Ectodermal cell (in vitro differentiated cells): Measurements from ENCODE around the gene MASTL.
A peak's percentile ranks its signal among the peaks of the same experiment; 100 is the strongest.
"Not testable (repeated sequence)": the region's sequence is repeated elsewhere in the genome, so short reads cannot be mapped to it uniquely, and the experiment has no call there.

Experiments used
- H3K27ac ChIP-seq: 2 replicates; pipeline ENCODE4 v1.7.0; 2013; ENCODE audit warnings: mild to moderate bottlenecking, low read depth, low read length; ENCODE audit not compliant: insufficient read depth, poor library complexity, severe bottlenecking
- H3K27me3 ChIP-seq: 2 replicates; pipeline ENCODE4 v1.7.0; 2013; ENCODE audit warnings: mild to moderate bottlenecking, low read length; ENCODE audit not compliant: insufficient read depth, control insufficient read depth, poor library complexity, severe bottlenecking
- H3K36me3 ChIP-seq: one replicate; pipeline ENCODE4 v1.7.0; 2013; ENCODE audit warnings: low read length; ENCODE audit not compliant: control insufficient read depth, insufficient read depth
- H3K4me1 ChIP-seq: one replicate; pipeline ENCODE4 v1.7.0; 2013; ENCODE audit warnings: low read length; ENCODE audit not compliant: control insufficient read depth, insufficient read depth
- H3K4me3 ChIP-seq: 2 replicates; pipeline ENCODE4 v1.7.0; 2013; ENCODE audit warnings: low read depth, low read length, control low read depth; ENCODE audit not compliant: insufficient read depth
- H3K9me3 ChIP-seq: 2 replicates; pipeline ENCODE4 v1.7.0; 2013; ENCODE audit warnings: mild to moderate bottlenecking, low read length, moderate library complexity; ENCODE audit not compliant: control insufficient read depth
- WGBS, 2 experiments: methylation state at CpG; one replicate each; pipeline ENCODE4 v1.1.7; 2013; ENCODE audit warnings: missing lambda C conversion rate in 2 of 2; 5-methylcytosine and 5-hydroxymethylcytosine counted together

The MASTL gene

DNA sequence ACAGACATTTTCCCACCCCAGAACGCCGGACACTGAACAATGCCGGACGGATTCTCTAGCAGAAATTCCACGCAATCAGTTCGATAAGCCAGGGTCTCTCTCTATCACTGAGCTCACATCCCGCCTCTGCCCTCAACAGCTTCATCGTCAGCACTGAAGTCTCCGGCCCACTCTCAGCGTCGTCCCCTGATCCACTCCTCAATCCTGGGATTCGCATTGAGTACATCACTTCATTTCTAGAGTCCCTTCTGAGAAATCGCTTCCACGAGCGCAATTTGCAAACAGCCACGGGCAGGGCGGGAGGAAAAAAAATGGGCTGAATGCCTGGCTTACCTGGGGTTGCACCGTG lies 1.3 kb upstream of the MASTL start:
- 0% methylated on average over 18 of the region's 18 CpGs for WGBS, 2 experiments
- Histone ChIP-seq H3K27me3 (no peaks in the 10 kb centered on the region), H3K36me3 (peaks cover 6% of the 10 kb centered on the region), H3K9me3 (no peaks in the 10 kb centered on the region), H3K27ac (no peak overlapping the region), H3K4me3 (peak overlapping the region; percentile 91), H3K4me1 (peaks cover 11% of the 10 kb centered on the region)

DNA sequence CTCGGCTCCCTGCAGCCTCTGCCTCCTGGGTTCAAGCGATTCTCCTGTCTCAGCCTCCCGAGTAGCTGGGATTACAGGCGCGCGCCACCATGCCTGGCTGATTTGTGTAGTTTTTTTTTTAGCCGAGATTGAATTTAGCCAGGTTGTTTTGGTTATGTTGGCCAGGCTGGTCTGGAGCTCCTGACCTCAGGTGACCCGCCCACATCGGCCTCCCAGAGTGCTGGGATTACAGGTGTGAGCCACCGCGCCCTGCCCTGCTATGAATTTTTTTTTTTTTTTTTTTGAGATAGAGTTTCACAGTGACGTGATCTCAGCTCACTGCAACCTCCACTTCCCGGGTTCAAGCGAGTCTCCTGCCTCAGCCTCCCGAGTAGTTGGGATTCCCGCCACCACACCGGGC lies 1.4 kb downstream of the MASTL start:
- not testable (repeated sequence) for H3K27ac ChIP-seq, H3K27me3 ChIP-seq, H3K9me3 ChIP-seq
- WGBS, 2 experiments = 81 to 82% methylated on average over 17 of the region's 17 CpGs
- Histone ChIP-seq H3K4me3 (peak overlapping the region; percentile 91), H3K36me3 (peaks cover 21% of the 10 kb centered on the region), H3K4me1 (peaks cover 11% of the 10 kb centered on the region)

DNA sequence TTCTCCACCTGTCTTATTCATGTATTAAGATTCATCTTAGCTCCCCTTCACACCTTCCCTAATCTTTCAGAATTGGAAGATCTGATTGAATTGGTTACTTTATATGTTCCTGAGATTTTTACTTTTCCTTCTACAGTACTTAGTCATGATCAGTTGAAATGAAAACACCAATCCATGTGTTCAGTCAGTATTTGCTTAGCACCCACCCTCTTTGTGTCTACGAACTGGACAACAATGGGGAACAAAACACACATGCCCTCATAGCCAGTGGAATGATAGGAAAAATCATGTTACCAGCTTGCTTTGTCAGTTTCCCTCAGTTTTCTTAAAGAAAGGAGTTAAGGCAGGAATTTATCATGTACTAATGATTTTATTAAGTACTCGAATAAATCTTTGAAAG lies 2.0 kb downstream of the MASTL start:
- H3K4me1 ChIP-seq = peaks cover 11% of the 10 kb centered on the region
- 79 to 90% methylated on average over 2 of the region's 2 CpGs for WGBS, 2 experiments
- H3K27ac ChIP-seq = no peak overlapping the region
- H3K36me3 ChIP-seq = peaks cover 25% of the 10 kb centered on the region
- H3K9me3 ChIP-seq = no peaks in the 10 kb centered on the region
- H3K4me3 ChIP-seq = peak overlapping the region; percentile 13
- no peaks in the 10 kb centered on the region for H3K27me3 ChIP-seq

DNA sequence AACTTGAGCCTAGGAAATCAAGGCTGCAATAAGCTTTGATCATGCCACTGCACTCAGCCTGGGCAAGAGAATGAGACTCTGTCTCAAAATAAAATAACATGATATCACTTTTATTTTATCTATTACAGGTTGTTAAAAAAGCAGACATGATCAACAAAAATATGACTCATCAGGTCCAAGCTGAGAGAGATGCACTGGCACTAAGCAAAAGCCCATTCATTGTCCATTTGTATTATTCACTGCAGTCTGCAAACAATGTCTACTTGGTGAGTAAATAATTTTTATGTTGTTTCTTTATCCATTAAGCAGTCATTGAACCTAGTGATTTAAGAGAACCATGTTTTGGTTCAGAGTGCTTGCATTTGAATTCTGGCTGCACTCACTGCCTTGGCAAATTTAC lies 3.3 kb downstream of the MASTL start:
- Histone ChIP-seq H3K4me3 (no peak overlapping the region), H3K36me3 (peaks cover 32% of the 10 kb centered on the region)

DNA sequence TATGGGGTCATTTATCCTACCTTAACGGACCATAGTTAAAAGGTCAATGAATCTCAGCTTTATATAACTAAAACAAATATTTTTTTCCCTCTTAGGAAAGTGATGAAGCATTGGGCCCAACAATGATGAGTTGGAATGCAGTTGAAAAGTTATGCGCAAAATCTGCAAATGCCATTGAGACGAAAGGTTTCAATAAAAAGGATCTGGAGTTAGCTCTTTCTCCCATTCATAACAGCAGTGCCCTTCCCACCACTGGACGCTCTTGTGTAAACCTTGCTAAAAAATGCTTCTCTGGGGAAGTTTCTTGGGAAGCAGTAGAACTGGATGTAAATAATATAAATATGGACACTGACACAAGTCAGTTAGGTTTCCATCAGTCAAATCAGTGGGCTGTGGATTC lies 14.7 kb downstream of the MASTL start:
- peaks cover 26% of the 10 kb centered on the region for H3K36me3 ChIP-seq
- no peaks in the 10 kb centered on the region for H3K27me3 ChIP-seq
- WGBS, 2 experiments = 96 to 98% methylated on average over 3 to 4 of the region's 4 CpGs
- no peaks in the 10 kb centered on the region for H3K9me3 ChIP-seq
- H3K27ac ChIP-seq = no peak overlapping the region
- no peaks in the 10 kb centered on the region for H3K4me1 ChIP-seq
- H3K4me3 ChIP-seq = no peak overlapping the region

More for the DNA sequence above, 3.3 kb downstream of the MASTL start:
- Histone ChIP-seq H3K4me1 (peaks cover 4% of the 10 kb centered on the region), H3K27ac (no peak overlapping the region), H3K9me3 (no peaks in the 10 kb centered on the region), H3K27me3 (no peaks in the 10 kb centered on the region)

DNA sequence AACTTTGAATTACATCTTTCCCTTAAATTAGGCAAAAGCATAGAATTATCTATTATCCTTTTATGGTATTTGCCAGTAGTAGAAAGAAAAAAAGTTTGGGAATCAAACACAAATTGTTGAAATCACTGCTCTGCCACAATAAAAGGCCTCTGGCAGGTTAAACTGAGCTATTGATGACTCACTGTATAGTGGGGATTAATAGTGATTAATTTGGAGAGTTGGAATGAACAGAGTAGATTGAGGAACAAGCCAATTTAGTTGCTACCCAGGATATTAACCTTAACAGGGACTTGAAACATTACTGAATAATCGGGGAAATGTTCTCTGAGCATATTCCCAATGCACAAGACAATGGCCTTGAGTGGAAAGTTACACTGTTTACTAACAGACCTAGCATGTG lies 33.1 kb downstream of the MASTL start:
- no peaks in the 10 kb centered on the region for H3K9me3 ChIP-seq
- H3K36me3 ChIP-seq = peaks cover 15% of the 10 kb centered on the region
- no peaks in the 10 kb centered on the region for H3K27me3 ChIP-seq
- H3K4me1 ChIP-seq = no peaks in the 10 kb centered on the region
- WGBS, 2 experiments = 94 to 96% methylated on average over 1 of the region's 1 CpG
- H3K27ac ChIP-seq = no peak overlapping the region
- no peak overlapping the region for H3K4me3 ChIP-seq

DNA sequence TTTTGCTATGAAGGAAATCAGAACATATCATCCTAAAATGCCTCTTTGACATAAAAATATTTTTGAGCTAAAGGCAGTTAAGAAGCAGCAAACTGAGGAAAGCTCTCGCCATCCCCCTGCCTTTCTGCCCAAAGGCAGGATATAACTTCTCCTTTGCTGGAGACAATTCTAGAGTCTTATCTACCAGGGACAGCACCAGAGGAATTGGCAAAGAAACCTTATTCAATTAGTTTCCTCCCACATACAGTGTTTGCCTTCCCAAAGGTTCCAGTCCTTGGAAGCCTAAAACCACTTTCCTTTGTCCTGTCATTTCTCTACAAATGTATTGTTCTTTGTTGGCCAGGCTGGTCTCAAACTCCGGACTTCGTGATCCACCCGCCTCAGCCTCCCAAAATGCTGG lies 33.7 kb downstream of the MASTL start:
- H3K4me3 ChIP-seq = no peak overlapping the region
- WGBS, 2 experiments = 88 to 98% methylated on average over 4 of the region's 4 CpGs
- H3K36me3 ChIP-seq = peaks cover 11% of the 10 kb centered on the region
- H3K4me1 ChIP-seq = no peaks in the 10 kb centered on the region
- no peak overlapping the region for H3K27ac ChIP-seq
- no peaks in the 10 kb centered on the region for H3K9me3 ChIP-seq
- H3K27me3 ChIP-seq = no peaks in the 10 kb centered on the region

DNA sequence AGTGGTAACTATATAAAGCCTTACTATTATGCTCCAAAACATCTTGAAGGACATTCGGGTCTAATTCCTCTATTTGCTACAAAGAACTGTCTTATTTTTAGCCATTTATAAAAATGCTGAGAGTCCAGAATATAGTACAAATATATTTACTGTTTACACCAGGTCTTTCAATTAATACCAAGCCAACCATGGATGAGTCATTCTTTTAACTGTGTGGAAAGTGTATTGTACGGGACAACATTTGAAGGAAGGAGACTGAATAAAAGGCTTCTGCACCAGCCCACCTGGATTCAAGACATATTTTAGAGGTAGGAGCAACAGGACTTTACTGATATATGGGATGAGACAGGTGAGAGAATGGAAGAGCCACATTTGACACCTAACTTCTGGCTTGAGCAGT lies 35.4 kb downstream of the MASTL start:
- H3K27ac ChIP-seq = no peak overlapping the region
- no peaks in the 10 kb centered on the region for H3K36me3 ChIP-seq
- WGBS, 2 experiments = 97 to 98% methylated on average over 2 of the region's 2 CpGs
- H3K4me3 ChIP-seq = no peak overlapping the region
- H3K4me1 ChIP-seq = no peaks in the 10 kb centered on the region
- no peaks in the 10 kb centered on the region for H3K27me3 ChIP-seq
- H3K9me3 ChIP-seq = no peaks in the 10 kb centered on the region

DNA sequence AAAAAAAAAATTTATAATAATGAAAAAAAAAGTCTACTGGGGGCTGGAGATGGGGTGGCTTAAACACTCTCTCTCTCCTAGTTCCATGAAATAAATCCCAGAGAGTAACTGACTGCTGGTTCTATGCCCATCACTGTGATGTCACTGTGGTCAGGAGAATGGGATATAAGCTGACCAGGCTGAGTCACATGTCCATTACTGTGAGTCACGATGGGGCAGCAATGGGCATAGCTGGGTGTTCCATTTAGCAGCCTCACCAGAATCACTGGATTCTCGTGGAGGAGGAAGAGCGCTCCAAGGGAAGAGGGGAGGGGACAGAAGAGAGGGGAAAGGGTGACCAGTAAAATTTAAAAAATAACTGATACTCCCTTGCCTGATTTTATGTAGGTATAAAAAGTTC lies 37.1 kb downstream of the MASTL start:
- no peaks in the 10 kb centered on the region for H3K36me3 ChIP-seq
- no peaks in the 10 kb centered on the region for H3K27me3 ChIP-seq
- H3K4me1 ChIP-seq = no peaks in the 10 kb centered on the region
- no peak overlapping the region for H3K27ac ChIP-seq
- no peaks in the 10 kb centered on the region for H3K9me3 ChIP-seq
- no peak overlapping the region for H3K4me3 ChIP-seq
- 82 to 86% methylated on average over 3 of the region's 3 CpGs for WGBS, 2 experiments

DNA sequence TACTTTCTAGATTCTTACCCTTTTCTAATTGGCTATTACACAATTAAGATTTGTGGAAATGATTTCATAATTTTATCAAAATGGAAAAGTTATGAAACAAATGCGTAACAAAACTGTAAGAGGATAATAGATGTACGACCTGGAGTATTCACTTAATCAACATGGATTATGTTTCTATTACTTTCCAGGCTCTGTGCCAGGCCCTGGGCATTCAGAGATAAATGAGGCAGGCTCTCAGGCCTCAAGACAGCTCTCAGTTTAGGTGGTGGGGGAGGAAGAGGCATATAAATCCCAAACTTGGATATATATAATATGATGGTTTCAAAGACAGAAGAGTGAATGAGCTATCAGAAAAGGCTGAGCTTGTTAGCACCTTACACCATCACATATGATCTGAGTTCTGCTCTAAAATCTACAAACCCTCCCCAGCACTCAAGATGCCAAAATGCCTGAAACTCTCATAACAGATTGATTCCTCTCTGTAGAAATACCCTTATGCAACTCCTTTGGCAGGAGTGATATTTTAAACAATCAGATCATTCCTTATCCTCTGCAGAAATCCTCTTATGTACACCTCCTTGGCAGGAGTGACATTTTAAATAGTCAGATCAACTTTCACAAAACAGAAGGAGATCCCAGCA lies 42.9 kb downstream of the MASTL start:
- Histone ChIP-seq H3K36me3 (no peaks in the 10 kb centered on the region), H3K27me3 (no peaks in the 10 kb centered on the region), H3K27ac (no peak overlapping the region), H3K9me3 (no peaks in the 10 kb centered on the region), H3K4me1 (no peaks in the 10 kb centered on the region), H3K4me3 (no peak overlapping the region)
- whole genome bisulfite sequencing, 2 experiments = 100% methylated on average over 2 of the region's 2 CpGs; no CpG with 5 or more reads in 1 of the 2 experiments

DNA sequence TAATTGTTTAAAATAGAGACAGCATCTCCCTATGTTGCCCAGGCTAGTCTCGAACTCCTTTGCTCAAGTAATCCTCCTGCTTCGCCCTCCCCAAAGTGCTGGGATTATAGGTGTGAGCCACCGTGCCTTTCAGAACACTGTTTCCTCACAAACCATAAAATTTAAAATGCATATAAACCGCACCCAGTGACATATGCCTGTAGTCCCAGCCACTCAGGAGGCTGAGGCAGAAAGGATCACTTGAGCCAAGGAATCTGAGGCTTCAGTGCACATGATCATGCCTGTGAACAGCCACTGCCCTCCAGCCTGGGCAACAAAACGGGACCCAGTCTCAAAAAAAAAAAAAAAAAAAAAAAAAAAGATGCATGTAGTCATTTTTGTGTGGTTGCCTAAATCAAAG lies 48.7 kb downstream of the MASTL start:
- H3K4me1 ChIP-seq = no peaks in the 10 kb centered on the region
- WGBS, 2 experiments = 93 to 99% methylated on average over 5 of the region's 5 CpGs
- H3K36me3 ChIP-seq = no peaks in the 10 kb centered on the region
- no peak overlapping the region for H3K4me3 ChIP-seq
- H3K27ac ChIP-seq = no peak overlapping the region
- no peaks in the 10 kb centered on the region for H3K27me3 ChIP-seq
- no peaks in the 10 kb centered on the region for H3K9me3 ChIP-seq
